Measurements from ENCODE around the gene ITGAV.

The ITGAV gene

GRCh38 chr2:186669146-186669545 is 79.3 kb downstream of the ITGAV start:
- no peak for TF ChIP-seq CTCF (IDR thresholded peaks at IDR 0.05; ENCODE audit: extremely low read depth, missing control alignments)
- no peak for DNase-seq (ENCODE audit: low spot score)

- no peak for TF ChIP-seq CTCF (IDR thresholded peaks at IDR 0.05; ENCODE audit: extremely low read depth, missing control alignments)
- no peak for DNase-seq (ENCODE audit: low spot score)
Measured at GRCh38 chr2:186670831-186671230, 81.0 kb downstream of the ITGAV start.

- no peak for DNase-seq (ENCODE audit: low spot score)
- no peak for TF ChIP-seq CTCF (IDR thresholded peaks at IDR 0.05; ENCODE audit: extremely low read depth, missing control alignments)
Measured at GRCh38 chr2:186675380-186675779, 85.5 kb downstream of the ITGAV start.

GRCh38 chr2:186683341-186683740 is 93.5 kb downstream of the ITGAV start:
- no peak for TF ChIP-seq CTCF (IDR thresholded peaks at IDR 0.05; ENCODE audit: extremely low read depth, missing control alignments)
- DNase-seq (ENCODE audit: low spot score): no peak

- no peak for TF ChIP-seq CTCF (IDR thresholded peaks at IDR 0.05; ENCODE audit: extremely low read depth, missing control alignments)
- no peak for DNase-seq (ENCODE audit: low spot score)
Measured at GRCh38 chr2:186687807-186688211, 98.0 kb downstream of the ITGAV start.

- no peak for TF ChIP-seq CTCF (IDR thresholded peaks at IDR 0.05; ENCODE audit: extremely low read depth, missing control alignments)
- DNase-seq (ENCODE audit: low spot score): no peak
Measured at GRCh38 chr2:186688813-186689212, 99.0 kb downstream of the ITGAV start.

- no peak for TF ChIP-seq CTCF (IDR thresholded peaks at IDR 0.05; ENCODE audit: extremely low read depth, missing control alignments)
- no peak for DNase-seq (ENCODE audit: low spot score)
Measured at GRCh38 chr2:186690786-186691185, 100.9 kb downstream of the ITGAV start.

Measured in GM20000 (cell line).